ENCODE data around the gene KLHL15. TPM values are rescaled to one million over a fixed set of nuclear protein-coding genes. Genes with fewer than 3 reads are reported as not detected.
"Not testable (repeated sequence)": the region's sequence is repeated elsewhere in the genome, so short reads cannot be mapped to it uniquely, and the experiment has no call there.

KLHL15 gene
- total and polyA plus RNA-seq, 10 donors, result 1.5 to 13.9 (median 8.6) TPM

DNA sequence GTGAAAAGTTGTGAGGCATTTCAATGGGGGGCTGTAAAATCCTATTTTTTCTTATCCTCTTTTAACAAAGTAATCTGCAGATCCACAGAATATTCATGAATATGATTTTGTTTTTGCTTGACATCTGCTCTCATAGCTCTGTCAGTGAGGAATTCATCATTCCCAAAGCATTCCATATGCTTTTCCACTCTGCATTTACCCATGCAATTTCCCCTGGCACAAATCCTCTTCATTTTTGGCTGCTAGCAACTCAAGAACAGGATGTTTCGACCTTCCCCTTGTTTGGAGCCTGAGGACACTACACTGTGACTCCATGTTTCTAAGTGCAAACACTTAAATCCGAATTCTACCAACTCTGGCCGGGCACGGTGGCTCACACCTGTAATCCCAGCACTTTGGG is 48.5 kb downstream of the KLHL15 start:
- WGBS, 5 donors, result 63 to 97% (median 80%) methylated on average over 4 of the region's 4 CpGs
- no peak for TF ChIP-seq CTCF (IDR thresholded peaks at IDR 0.05 in 8 of 11, conservative IDR thresholded peaks at IDR 0.05 in 3 of 11)
- no peak for TF ChIP-seq POLR2A (IDR thresholded peaks at IDR 0.05)
- TF ChIP-seq POLR2AphosphoS5 (IDR thresholded peaks at IDR 0.05), result no peak
- Histone ChIP-seq H3K4me3 (no peak overlapping the region), H3K36me3 (no peaks in the 10 kb centered on the region), H3K4me1 (no peaks in the 10 kb centered on the region), H3K9me3 (no peaks in the 10 kb centered on the region), H3K27ac (no peak overlapping the region), H3K27me3 (replicated peaks in 1 of 7) (no peaks in the 10 kb centered on the region)
- DNase-seq, result no peak
- intact Hi-C loops (cut with DNase I; ENCODE audit: low total_unique reads), result no loop called here

- H3K4me3 ChIP-seq; H3K9me3 ChIP-seq; H3K36me3 ChIP-seq; H3K27ac ChIP-seq; intact Hi-C loops (cut with DNase I; ENCODE audit: low total_unique reads); H3K27me3 ChIP-seq (replicated peaks in 1 of 7); H3K4me1 ChIP-seq; DNase-seq: not testable (repeated sequence)
- WGBS, 5 donors, result 85 to 95% (median 93%) methylated on average over 8 of the region's 8 CpGs
Measured at GRCh38 chrX:23965630-23966029, 61.4 kb downstream of the KLHL15 start.

DNA sequence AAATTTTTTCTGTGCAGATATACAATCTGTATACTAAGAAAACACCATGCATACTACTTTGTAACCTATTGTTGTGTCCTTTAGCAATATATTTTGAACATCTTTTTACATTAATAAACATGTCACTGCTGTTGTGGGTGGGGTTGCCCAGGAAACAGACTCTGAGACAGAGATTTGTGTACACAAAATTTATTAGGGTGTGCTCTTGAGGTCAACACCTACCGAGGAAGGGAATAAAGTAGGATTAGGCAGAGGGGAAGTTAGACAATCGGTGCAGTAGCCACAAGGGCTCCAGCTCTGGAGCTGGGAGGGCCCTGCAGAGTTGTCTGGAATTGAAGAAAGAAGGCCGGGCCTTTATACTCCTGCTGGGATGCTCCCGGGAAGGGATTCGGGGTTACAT is 62.8 kb downstream of the KLHL15 start:
- no peaks in the 10 kb centered on the region for H3K27me3 ChIP-seq (replicated peaks in 1 of 7)
- H3K36me3 ChIP-seq, result no peaks in the 10 kb centered on the region
- H3K4me1 ChIP-seq, result no peaks in the 10 kb centered on the region
- WGBS, 5 donors, result 55 to 80% (median 73%) methylated on average over 5 of the region's 5 CpGs
- H3K4me3 ChIP-seq, result no peak overlapping the region
- intact Hi-C loops (cut with DNase I; ENCODE audit: low total_unique reads), result no loop called here
- DNase-seq, result no peak
- H3K9me3 ChIP-seq, result no peaks in the 10 kb centered on the region
- no peak overlapping the region for H3K27ac ChIP-seq
- TF ChIP-seq CTCF (IDR thresholded peaks at IDR 0.05 in 8 of 11, conservative IDR thresholded peaks at IDR 0.05 in 3 of 11), result no peak

DNA sequence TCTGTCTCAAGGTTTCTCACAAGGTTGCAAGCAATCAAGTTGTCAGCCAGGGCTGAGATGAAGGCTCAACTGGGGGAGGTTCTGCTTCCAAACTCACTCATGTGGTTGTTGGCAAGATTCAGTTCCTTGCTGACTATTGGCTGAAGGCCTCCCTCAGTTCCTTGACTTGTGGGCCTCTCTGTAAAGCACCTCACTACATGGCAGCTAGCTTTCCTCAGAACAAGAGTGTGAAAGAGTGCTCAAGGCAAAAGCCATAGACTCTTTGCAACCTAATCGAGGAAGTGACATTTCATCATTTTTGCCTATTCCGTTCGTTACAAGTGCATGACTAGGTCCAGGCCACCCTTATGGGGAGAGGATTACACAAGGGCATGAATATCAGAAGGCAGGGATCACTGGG is 67.2 kb downstream of the KLHL15 start:
- 38 to 71% (median 68%) methylated on average over 3 of the region's 3 CpGs; no CpG with 5 or more reads in 1 of the 5 donors for whole genome bisulfite sequencing, 5 donors
- no peaks in the 10 kb centered on the region for H3K9me3 ChIP-seq

More for the DNA sequence above, 67.2 kb downstream of the KLHL15 start:
- Histone ChIP-seq H3K36me3 (no peaks in the 10 kb centered on the region), H3K4me3 (no peak overlapping the region), H3K4me1 (no peaks in the 10 kb centered on the region), H3K27ac (peak overlapping the region in 1 of 8 donors; percentile 49), H3K27me3 (replicated peaks in 1 of 7) (no peaks in the 10 kb centered on the region)
- no peak for DNase-seq
- intact Hi-C loops (cut with DNase I; ENCODE audit: low total_unique reads), result no loop called here
- TF ChIP-seq POLR2AphosphoS5 (IDR thresholded peaks at IDR 0.05) (peak in 1 of 3 donors; percentile 5), POLR2A (IDR thresholded peaks at IDR 0.05) (no peak), CTCF (IDR thresholded peaks at IDR 0.05 in 8 of 11, conservative IDR thresholded peaks at IDR 0.05 in 3 of 11) (no peak)

Data from spleen (tissue), 11 donors.